Measurements from ENCODE around the gene PDK1. TPM values are rescaled to one million over a fixed set of nuclear protein-coding genes. Genes with fewer than 3 reads are reported as not detected.
"Not testable (repeated sequence)": the region's sequence is repeated elsewhere in the genome, so short reads cannot be mapped to it uniquely, and the experiment has no call there.

PDK1 gene
- total RNA-seq, 1 donor from 2014 or later: 14.8 TPM

- H3K27ac Mint-ChIP-seq: no peak overlapping the region
- ATAC-seq (ENCODE audit: low read depth) (no peak), DNase-seq (no peak)
- no peak overlapping the region for H3K4me3 Mint-ChIP-seq
- H3K36me3 Mint-ChIP-seq (ENCODE audit: low read depth): peaks cover 43% of the 10 kb centered on the region
- ChIA-PET POLR2A (no interaction called here), CTCF (no interaction called here)
- intact Hi-C loops (cut with micrococcal nuclease): no loop called here
- H3K27me3 Mint-ChIP-seq: no peaks in the 10 kb centered on the region
- peaks cover 38% of the 10 kb centered on the region for H3K9me3 Mint-ChIP-seq
- no peak for TF ChIP-seq CTCF (IDR thresholded peaks at IDR 0.05)
- no peaks in the 10 kb centered on the region for H3K4me1 Mint-ChIP-seq
These were observed 24.6 kb upstream of the PDK1 start for GRCh38 chr2:172531309-172531708.

- Mint-ChIP-seq H3K36me3 (ENCODE audit: low read depth) (peaks cover 48% of the 10 kb centered on the region), H3K9me3 (peaks cover 38% of the 10 kb centered on the region)
- H3K27me3 Mint-ChIP-seq; H3K4me1 Mint-ChIP-seq; H3K27ac Mint-ChIP-seq; CTCF ChIA-PET; intact Hi-C loops (cut with micrococcal nuclease); POLR2A ChIA-PET; H3K4me3 Mint-ChIP-seq; ATAC-seq (ENCODE audit: low read depth); DNase-seq: not testable (repeated sequence)
These were observed 23.4 kb upstream of the PDK1 start for GRCh38 chr2:172532461-172532860.

GRCh38 chr2:172533687-172534086, 22.2 kb upstream of the PDK1 start:
- no peak for ATAC-seq (ENCODE audit: low read depth)
- Mint-ChIP-seq H3K4me3 (no peak overlapping the region), H3K27ac (no peak overlapping the region), H3K4me1 (no peaks in the 10 kb centered on the region), H3K36me3 (ENCODE audit: low read depth) (peaks cover 48% of the 10 kb centered on the region), H3K27me3 (no peaks in the 10 kb centered on the region), H3K9me3 (peaks cover 34% of the 10 kb centered on the region)
- POLR2A ChIA-PET: no interaction called here
- no peak for DNase-seq
- intact Hi-C loops (cut with micrococcal nuclease): no loop called here
- TF ChIP-seq CTCF (IDR thresholded peaks at IDR 0.05): no peak
- CTCF ChIA-PET: no interaction called here

- no peak overlapping the region for H3K27ac Mint-ChIP-seq
- no peak for DNase-seq
- no peak overlapping the region for H3K4me3 Mint-ChIP-seq
- intact Hi-C loops (cut with micrococcal nuclease): no loop called here
- no peaks in the 10 kb centered on the region for H3K4me1 Mint-ChIP-seq
- CTCF ChIA-PET: no interaction called here
- H3K9me3 Mint-ChIP-seq: peaks cover 32% of the 10 kb centered on the region
- H3K36me3 Mint-ChIP-seq (ENCODE audit: low read depth): peaks cover 41% of the 10 kb centered on the region
- no peak for ATAC-seq (ENCODE audit: low read depth)
- POLR2A ChIA-PET: no interaction called here
- TF ChIP-seq CTCF (IDR thresholded peaks at IDR 0.05): no peak
- no peaks in the 10 kb centered on the region for H3K27me3 Mint-ChIP-seq
These were observed 20.8 kb upstream of the PDK1 start for GRCh38 chr2:172535119-172535518.

GRCh38 chr2:172537851-172538250, 18.0 kb upstream of the PDK1 start:
- H3K4me1 Mint-ChIP-seq; ATAC-seq (ENCODE audit: low read depth); H3K27me3 Mint-ChIP-seq; CTCF ChIA-PET; POLR2A ChIA-PET; H3K27ac Mint-ChIP-seq; intact Hi-C loops (cut with micrococcal nuclease); DNase-seq; H3K4me3 Mint-ChIP-seq: not testable (repeated sequence)
- H3K9me3 Mint-ChIP-seq: peaks cover 29% of the 10 kb centered on the region
- peaks cover 37% of the 10 kb centered on the region for H3K36me3 Mint-ChIP-seq (ENCODE audit: low read depth)

- intact Hi-C loops (cut with micrococcal nuclease): no loop called here
- ChIA-PET CTCF (no interaction called here), POLR2A (no interaction called here)
- Mint-ChIP-seq H3K4me1 (no peaks in the 10 kb centered on the region), H3K27me3 (no peaks in the 10 kb centered on the region), H3K27ac (no peak overlapping the region), H3K4me3 (no peak overlapping the region), H3K9me3 (peaks cover 20% of the 10 kb centered on the region), H3K36me3 (ENCODE audit: low read depth) (peaks cover 38% of the 10 kb centered on the region)
- no peak for TF ChIP-seq CTCF (IDR thresholded peaks at IDR 0.05)
- ATAC-seq (ENCODE audit: low read depth): no peak
- DNase-seq: no peak
These were observed 16.1 kb upstream of the PDK1 start for GRCh38 chr2:172539767-172540166.
